GM12873 (cell line): ENCODE measurements around the gene ADAMTS6.

Source experiments
- CTCF ChIP-seq: IDR thresholded peaks from 2 replicates; pipeline ENCODE4 v1.5.1; 2012; ENCODE audit warnings: low read depth, mild to moderate bottlenecking, moderate library complexity, low read length, control low read depth; ENCODE audit not compliant: insufficient read depth; ENCODE audit errors: missing control alignments

The ADAMTS6 gene

DNA sequence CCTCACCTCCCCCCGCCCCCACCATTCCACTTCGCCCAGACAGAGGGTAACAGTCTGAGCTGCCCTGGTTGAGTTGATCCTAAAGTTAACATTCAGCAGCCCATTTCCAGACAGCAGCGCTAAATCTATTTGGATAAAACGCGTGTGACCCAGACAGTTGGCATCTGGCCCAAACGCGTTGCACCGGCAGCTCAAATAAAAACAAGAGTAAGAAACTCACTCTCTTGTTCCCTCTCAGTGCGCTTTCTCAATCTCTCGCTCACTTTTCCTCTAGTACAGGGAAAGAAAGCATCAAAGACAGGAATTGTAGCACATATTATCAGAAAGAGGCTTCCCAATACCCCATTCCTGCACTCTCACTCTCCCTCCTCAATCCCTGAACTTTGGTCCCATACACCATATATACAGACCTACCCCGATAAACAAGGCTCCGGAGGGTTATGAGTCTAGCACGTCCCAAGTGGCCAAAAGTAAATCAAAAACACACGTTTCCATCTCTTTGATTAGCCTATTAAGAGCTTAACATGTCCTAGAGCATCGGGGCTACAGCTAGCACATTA, 1.3 kb downstream of the ADAMTS6 start:
- TF ChIP-seq CTCF: no peak

GRCh38 chr5:65479527-65479926, 2.2 kb downstream of the ADAMTS6 start:
- TF ChIP-seq CTCF: no peak

DNA sequence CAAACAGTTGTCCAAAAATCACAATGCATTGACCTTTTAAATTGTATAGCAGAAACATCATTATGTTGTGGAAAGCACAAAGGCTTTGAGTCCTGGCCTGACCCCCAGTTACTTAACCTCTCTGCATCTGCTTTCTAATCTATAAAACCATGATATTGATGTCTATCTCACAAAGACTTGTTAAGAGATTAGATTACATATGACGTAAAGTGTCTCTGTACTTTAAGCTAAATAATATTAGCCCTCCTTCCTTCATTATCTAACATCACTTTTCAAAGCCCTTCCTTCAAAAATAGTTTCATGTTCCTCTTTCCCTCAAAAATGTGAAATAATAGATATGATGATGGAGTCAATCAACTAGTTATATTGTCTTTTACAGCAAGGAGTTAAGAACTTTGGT, 3.4 kb downstream of the ADAMTS6 start:
- TF ChIP-seq CTCF: no peak

DNA sequence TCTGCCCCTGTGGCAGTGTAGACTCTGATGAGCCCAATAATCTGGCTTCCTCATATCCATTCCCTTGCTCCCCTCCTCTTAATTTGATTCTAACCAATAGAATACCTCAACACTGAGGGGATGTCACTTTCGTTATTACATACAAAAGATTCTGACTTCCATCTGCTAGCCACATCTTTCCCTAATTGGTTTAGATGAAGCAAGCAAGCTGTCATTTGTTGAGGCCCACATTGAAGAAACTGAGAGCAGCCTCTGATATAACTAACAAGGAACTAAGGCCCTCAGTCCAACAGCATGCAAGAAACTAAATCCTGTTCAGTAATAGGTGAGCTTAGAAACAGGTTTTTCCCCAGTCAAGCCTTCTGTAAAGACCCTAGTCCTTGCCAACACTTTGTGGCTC, 5.8 kb downstream of the ADAMTS6 start:
- no peak for TF ChIP-seq CTCF

DNA sequence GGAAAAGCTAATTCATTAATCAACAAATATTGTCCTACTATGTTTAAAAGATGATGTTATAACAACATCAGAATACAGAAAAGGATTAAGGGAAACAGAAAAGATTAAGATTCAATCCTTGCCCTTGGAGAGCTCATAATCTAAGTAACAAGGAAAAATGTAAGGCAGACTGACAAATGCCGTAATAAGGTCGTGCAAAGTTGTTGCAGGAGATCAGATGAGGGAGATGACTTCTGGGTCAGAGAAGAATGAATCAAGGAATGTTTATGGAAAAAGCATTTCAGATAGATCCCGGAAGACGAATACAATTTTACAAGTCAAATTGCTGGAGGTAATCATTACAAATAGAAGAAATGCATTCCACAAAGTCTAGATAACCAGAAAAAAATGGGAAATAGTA, 6.4 kb downstream of the ADAMTS6 start:
- TF ChIP-seq CTCF: no peak

DNA sequence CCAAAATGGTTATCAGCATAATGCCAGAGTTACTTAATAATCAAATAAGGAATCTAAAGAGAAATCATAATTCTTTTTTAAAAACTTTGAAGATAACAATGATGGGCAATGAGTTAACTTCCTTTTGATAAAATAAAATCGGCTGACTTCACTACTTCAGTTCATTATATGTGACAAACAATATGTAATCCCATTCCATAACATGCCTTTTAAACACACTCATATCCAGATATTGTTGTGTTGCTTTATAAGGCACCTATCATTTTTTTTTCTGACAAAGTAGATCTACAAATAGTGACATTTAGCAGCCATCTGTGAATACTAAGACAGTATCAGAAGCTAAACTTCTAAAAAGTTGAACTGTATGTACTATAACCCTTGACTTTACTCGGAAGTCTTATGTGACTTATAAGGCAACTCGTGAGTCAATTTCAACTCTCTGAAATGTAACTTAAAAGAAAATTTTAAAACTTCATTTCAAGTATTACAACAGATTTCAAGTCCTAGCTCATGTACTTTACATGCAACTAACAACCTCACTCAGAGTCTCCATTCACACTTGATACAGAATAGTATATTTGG, 7.5 kb downstream of the ADAMTS6 start:
- TF ChIP-seq CTCF: no peak

GRCh38 chr5:65468633-65469032, 13.1 kb downstream of the ADAMTS6 start:
- TF ChIP-seq CTCF: no peak
